GM13977 (cell line): Measurements from ENCODE around the gene TAF11L12.
"Not testable (repeated sequence)": the region's sequence is repeated elsewhere in the genome, so short reads cannot be mapped to it uniquely, and the experiment has no call there.

ENCODE experiments used
- DNase-seq: peaks from one replicate; pipeline ENCODE4 v3.0.0; 2012; ENCODE audit warnings: low spot score
- in situ Hi-C: fragments of 300-500 bp; cut with MboI; formaldehyde crosslinking; loops from one replicate; pipeline ENCODE4 v1.12.0; 2022; ENCODE audit warnings: low sequenced_read_pairs, low pct_unique_long_range_greater_than_20kb, mixed read lengths, inconsistent platforms; ENCODE audit not compliant: unreplicated experiment
- TF ChIP-seq, protein P1 (sequence below): IDR thresholded peaks from 2 replicates; pipeline ENCODE4 v1.5.1; 2012; ENCODE audit warnings: mild to moderate bottlenecking, control low read depth; ENCODE audit not compliant: insufficient read depth; ENCODE audit errors: extremely low read depth, missing control alignments

The TAF11L12 gene

GRCh38 chr5:17620627-17621026 is 10.4 kb downstream of the TAF11L12 start:
- in situ Hi-C loops, result no loop called here
- no peak for DNase-seq
- TF ChIP-seq, protein P1, sequence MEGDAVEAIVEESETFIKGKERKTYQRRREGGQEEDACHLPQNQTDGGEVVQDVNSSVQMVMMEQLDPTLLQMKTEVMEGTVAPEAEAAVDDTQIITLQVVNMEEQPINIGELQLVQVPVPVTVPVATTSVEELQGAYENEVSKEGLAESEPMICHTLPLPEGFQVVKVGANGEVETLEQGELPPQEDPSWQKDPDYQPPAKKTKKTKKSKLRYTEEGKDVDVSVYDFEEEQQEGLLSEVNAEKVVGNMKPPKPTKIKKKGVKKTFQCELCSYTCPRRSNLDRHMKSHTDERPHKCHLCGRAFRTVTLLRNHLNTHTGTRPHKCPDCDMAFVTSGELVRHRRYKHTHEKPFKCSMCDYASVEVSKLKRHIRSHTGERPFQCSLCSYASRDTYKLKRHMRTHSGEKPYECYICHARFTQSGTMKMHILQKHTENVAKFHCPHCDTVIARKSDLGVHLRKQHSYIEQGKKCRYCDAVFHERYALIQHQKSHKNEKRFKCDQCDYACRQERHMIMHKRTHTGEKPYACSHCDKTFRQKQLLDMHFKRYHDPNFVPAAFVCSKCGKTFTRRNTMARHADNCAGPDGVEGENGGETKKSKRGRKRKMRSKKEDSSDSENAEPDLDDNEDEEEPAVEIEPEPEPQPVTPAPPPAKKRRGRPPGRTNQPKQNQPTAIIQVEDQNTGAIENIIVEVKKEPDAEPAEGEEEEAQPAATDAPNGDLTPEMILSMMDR, result no peak

DNA sequence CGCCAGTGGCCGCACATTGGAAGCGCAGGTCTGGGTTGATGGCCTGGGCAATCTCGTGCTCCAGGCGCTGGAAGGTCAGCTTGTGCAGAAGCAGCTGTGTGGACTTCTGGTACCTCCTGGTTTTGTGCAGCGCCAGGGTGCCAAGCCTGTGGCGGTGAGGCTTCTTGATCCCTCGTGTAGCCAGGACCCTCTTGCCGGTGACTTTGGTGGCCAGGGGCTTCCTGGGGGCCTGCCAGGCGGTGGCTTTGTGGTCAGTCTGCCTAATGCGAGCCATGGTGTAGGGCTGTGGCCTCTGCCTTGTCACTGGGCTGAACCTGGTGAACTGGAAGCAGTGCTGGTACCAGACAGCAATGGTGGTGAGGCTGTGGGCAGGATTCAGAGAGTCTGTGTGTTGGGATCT is 15.5 kb downstream of the TAF11L12 start:
- no peak for DNase-seq
- in situ Hi-C loops, result no loop called here
- TF ChIP-seq, protein P1, result no peak

DNA sequence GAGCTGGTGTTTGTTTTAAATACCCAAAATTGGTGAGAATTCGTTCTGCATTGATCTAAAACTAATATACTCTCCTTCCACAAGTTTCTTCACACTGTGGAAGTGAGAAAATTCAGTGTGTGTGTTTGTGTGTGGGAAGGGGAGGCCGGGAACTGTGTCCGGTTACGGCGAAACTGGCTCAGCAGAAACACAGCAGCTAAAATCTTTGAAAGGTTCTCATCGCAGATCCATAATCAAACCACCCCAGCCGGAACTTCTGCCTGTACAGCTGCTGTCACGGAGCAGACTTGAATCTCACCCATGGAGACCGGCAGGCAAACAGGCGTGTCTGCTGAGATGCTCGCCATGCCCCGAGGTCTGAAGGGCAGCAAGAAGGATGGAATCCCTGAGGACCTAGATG is 21.6 kb downstream of the TAF11L12 start, which contains the start of gene TAF11L13:
TSS of gene TAF11L13 (plus strand) at position 301 of the 400 bp plus-strand sequence.
- in situ Hi-C loops, result not testable (repeated sequence)

DNA sequence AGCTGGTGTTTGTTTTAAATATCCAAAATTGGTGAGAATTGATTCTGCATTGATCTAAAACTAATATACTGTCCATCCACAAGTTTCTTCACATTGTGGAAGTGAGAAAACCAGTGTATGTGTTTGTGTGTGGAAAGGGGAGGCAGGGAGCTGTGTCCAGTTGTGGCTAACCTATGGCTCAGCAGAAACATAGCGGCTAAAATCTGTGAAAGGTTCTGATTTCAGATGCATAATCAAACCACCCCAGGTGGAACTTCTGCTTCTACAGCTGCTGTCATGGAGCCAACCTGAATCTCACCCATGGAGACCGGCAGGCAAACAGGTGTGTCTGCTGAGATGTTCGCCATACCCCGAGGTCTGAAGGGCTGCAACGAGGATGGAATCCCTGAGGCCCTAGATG is 24.0 kb downstream of the TAF11L12 start, which contains the start of gene TAF11L14:
TSS of gene TAF11L14 (plus strand) at position 301 of the 400 bp plus-strand sequence.
- DNase-seq, result no peak
- in situ Hi-C loops, result no loop called here
- TF ChIP-seq, protein P1, result no peak

More for the DNA sequence above, 21.6 kb downstream of the TAF11L12 start, which contains the start of gene TAF11L13:
- DNase-seq, result not testable (repeated sequence)

DNA sequence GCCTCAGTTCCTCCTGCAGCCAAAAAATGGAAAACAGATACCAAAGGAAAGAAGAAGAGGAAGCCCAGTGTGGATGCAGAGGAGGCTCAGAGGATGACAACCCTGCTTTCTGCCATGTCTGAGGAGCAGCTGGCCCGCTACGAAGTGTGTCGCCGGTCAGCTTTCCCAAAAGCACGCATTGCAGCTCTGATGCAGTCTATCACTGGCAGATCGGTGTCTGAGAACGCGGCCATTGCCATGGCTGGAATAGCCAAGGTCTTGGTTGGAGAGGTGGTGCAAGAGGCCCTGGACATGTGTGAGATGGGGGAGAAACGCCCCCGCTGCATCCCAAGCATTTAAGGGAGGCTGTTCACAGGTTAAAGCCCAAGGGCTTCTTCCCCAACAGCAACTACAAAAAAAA is 39.0 kb downstream of the TAF11L12 start:
- DNase-seq, in situ Hi-C loops: not testable (repeated sequence)

- in situ Hi-C loops, DNase-seq: not testable (repeated sequence)
Measured at GRCh38 chr5:17655201-17655759, 45.1 kb downstream of the TAF11L12 start.

- in situ Hi-C loops, result no loop called here
- TF ChIP-seq, protein P1, result no peak
- no peak for DNase-seq
Measured at GRCh38 chr5:17655921-17656320, 45.7 kb downstream of the TAF11L12 start.
